ENCODE data around the gene CCDC190.

GRCh38 chr1:162840250-162840839, 20.6 kb downstream of the CCDC190 start:
- TF ChIP-seq, protein P1, sequence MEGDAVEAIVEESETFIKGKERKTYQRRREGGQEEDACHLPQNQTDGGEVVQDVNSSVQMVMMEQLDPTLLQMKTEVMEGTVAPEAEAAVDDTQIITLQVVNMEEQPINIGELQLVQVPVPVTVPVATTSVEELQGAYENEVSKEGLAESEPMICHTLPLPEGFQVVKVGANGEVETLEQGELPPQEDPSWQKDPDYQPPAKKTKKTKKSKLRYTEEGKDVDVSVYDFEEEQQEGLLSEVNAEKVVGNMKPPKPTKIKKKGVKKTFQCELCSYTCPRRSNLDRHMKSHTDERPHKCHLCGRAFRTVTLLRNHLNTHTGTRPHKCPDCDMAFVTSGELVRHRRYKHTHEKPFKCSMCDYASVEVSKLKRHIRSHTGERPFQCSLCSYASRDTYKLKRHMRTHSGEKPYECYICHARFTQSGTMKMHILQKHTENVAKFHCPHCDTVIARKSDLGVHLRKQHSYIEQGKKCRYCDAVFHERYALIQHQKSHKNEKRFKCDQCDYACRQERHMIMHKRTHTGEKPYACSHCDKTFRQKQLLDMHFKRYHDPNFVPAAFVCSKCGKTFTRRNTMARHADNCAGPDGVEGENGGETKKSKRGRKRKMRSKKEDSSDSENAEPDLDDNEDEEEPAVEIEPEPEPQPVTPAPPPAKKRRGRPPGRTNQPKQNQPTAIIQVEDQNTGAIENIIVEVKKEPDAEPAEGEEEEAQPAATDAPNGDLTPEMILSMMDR (IDR thresholded peaks at IDR 0.05; ENCODE audit: low read depth, low read length) = no peak
- TF ChIP-seq POLR2A (IDR thresholded peaks at IDR 0.05; ENCODE audit: extremely low read depth, insufficient read length) = no peak
- TF ChIP-seq, protein P2, sequence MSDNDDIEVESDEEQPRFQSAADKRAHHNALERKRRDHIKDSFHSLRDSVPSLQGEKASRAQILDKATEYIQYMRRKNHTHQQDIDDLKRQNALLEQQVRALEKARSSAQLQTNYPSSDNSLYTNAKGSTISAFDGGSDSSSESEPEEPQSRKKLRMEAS (IDR thresholded peaks at IDR 0.05; ENCODE audit: low read depth, low read length) = no peak
- no peak for TF ChIP-seq MYC (IDR thresholded peaks at IDR 0.05; ENCODE audit: low read depth, low read length)

All from NB4 (cell line).